ENCODE data around the gene PTH1R.

DNA sequence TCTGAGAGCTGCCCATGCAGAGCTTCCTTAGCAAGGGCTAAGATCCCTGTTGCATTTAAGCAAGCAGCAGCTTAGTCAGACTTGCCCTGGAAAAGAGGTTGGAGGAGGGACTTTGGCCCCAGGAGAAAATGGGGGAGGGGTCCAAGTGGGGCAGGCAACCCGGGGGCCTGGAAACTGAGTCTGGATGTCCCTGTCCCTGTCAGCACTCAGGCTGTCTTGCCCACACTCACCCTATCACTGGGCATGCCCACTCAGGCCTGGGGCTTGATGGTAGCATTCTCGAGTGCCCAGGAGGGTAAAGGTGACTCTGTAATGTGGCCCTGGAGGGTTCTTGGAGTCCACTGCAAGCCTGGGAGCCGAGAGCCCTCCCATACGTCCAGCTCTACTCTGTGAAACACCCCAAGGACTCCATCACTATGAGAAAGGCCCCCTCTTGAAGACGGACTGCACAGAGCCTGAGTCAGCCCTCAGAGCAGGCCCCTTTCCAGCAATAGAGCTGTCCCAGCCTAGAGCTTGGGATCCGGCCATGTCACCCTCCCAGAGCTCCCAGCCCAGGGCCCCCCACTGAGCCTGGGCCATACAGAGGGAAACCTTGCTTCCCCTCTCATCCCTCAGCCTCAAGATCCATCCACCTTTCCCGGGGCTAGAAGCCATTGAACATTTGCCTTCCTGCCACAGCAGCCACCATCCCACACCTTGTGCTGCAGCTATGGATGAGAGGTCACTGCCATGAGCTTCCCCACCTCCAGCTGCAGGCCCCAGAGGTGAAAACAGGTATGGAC, 27.6 kb upstream of the PTH1R start:
- no peak for TF ChIP-seq CTCF (IDR thresholded peaks at IDR 0.05)
- no peak for TF ChIP-seq POLR2A (IDR thresholded peaks at IDR 0.05)
